Sigmoid colon (tissue), 3 donors: ENCODE measurements around the gene TTC38.

Source experiments
- POLR2A ChIP-seq, 2 donors: fragments of 450-650 bp; IDR thresholded peaks; one replicate each; pipeline ENCODE4 v1.6.1; 2016; ENCODE audit warnings: antibody characterized with exemption in 2 of 2, mild to moderate bottlenecking in 2 of 2, moderate library complexity in 2 of 2
- TF ChIP-seq, protein P1 (sequence below), 4 experiments: fragments of 450-650 bp in 3 of 4; fragments of 200-600 bp in 1 of 4; IDR thresholded peaks; one replicate each; pipeline ENCODE4 v1.5.1; 2016 to 2019; ENCODE audit warnings: antibody characterized with exemption in 4 of 4, mild to moderate bottlenecking in 3 of 4, moderate library complexity in 2 of 4

DNA sequence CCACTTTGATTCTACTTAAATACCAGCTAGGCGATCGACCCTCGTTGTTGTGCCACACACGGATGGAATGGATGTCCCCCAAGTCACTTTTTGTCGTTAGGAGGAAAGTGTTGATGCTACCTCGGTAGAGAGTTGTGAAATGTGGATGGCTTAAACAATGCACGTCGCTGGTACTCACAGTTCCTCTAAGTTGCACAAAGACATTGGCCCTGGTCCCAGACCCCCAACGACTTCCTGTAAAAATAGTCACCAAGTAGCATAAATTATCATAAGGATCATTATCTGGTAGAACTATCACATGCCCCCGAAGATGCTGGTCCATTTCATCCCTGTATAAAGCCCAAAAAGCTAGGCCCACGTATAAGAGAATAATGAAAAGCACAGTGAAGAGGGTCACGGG is 8.4 kb upstream of the TTC38 start:
- TF ChIP-seq, protein P1, sequence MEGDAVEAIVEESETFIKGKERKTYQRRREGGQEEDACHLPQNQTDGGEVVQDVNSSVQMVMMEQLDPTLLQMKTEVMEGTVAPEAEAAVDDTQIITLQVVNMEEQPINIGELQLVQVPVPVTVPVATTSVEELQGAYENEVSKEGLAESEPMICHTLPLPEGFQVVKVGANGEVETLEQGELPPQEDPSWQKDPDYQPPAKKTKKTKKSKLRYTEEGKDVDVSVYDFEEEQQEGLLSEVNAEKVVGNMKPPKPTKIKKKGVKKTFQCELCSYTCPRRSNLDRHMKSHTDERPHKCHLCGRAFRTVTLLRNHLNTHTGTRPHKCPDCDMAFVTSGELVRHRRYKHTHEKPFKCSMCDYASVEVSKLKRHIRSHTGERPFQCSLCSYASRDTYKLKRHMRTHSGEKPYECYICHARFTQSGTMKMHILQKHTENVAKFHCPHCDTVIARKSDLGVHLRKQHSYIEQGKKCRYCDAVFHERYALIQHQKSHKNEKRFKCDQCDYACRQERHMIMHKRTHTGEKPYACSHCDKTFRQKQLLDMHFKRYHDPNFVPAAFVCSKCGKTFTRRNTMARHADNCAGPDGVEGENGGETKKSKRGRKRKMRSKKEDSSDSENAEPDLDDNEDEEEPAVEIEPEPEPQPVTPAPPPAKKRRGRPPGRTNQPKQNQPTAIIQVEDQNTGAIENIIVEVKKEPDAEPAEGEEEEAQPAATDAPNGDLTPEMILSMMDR (IDR thresholded peaks at IDR 0.05): no peak
- no peak for TF ChIP-seq POLR2A (IDR thresholded peaks at IDR 0.05)
